Stromal cell of bone marrow (primary cell): ENCODE measurements around the gene OPRD1.
A peak's percentile ranks its signal among the peaks of the same experiment; 100 is the strongest.

Experiments used
- DNase-seq: peaks from one replicate; pipeline ENCODE4 v3.0.0-alpha.2; 2012; ENCODE audit warnings: low read depth

OPRD1 gene

DNA sequence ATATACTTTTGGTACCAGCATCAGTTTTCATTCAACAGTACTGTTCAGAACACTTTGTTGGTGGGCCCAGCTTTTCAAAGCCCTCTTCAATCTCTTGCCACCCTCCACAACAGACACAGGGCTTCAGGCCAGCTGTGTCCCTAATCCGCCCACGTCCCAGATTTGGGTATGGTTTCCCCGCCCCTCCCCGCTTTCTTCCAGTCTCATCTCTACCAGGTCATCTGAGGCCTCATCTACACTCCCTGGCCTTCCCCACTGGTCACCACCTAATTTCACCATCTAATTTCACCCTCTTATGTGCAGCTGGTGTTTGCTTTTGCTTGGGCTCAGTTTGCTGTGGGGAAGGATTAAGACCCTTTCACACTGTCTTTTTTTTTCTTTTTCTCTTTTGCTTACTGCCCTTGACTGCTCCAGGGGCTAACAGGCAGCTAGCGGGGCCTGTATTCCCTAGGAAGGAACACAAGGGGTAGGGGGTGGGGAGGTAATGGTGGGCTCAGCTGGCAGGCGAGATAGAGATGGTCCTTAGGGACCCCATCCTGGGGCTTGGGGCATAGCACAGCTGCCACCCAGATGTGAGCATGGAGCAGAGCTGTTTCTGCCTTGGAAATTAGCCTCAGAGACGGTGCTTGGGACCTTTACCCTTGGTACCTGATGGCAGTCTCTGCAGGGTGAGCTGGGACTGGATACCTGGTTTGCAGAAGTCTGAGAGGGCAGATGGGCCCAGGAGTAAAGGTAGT lies 98.6 kb downstream of the OPRD1 start:
- DNase-seq = no peak

DNA sequence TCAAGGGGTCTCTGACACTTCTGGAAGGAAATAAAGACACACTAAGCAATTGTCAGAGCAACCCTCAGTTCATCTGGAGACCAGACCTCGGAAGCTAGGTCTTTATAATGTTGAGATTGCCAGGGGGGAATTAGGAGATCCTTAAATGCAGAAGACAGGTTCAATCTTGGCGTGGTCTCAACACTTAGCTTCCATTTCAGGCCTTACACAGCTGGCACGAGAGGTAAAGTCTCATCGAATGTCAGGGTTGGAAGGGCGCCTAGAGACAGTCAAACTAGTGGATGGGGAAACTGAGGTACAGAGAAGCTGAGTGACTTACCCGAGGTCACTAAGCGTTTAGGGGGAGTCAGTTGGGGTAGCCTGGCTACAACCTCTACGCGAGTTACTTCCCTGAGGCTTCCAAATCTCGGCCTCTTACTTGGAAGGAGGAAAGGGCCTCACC lies 101.8 kb downstream of the OPRD1 start:
- no peak for DNase-seq

DNA sequence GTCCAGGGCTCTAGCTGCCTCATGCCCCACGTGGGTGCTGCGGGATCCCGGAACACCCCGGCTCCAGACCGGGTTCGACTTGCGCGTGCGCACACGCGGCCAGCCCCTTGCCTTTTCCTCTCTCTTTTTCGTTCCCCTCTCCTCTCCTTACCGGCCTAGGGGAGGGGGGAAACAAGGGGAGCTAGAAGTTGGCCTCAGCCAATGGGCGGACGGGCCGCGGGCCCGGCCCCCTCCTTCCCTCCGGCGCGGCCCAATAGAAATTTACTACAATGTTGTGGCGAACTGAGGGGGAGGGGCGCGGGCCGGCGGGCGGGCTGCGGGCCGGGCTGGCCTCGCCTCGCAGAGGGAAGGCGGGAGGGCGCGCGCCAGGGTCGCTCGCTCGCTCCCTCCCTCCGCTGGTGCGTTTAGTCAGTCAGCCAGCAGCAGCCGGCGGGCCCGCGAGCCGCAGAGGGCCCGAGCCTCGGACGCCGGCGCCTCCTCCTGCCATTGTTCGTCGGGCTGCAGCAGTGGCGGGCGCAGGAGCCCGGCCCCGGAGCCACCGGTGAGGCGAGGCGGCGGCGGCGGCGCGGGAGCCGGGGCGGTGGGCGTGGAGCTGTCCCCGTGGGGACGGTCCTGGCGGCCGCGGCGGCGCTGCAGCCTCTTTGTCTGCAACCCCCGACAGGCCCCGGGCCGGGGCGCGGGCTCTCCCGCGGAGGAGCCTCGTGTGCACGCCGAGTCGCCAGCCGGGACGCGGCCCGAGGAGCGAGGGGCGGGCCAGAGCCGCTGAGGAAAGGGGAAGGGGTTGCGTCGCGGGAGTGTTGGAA lies 102.5 kb downstream of the OPRD1 start, which contains the start of gene EPB41:
EPB41 (plus strand) TSS at position 342 of the 803 bp plus-strand sequence. CDS start 72,869 bp downstream, outside the sequence.
- peak; percentile 65 for DNase-seq

DNA sequence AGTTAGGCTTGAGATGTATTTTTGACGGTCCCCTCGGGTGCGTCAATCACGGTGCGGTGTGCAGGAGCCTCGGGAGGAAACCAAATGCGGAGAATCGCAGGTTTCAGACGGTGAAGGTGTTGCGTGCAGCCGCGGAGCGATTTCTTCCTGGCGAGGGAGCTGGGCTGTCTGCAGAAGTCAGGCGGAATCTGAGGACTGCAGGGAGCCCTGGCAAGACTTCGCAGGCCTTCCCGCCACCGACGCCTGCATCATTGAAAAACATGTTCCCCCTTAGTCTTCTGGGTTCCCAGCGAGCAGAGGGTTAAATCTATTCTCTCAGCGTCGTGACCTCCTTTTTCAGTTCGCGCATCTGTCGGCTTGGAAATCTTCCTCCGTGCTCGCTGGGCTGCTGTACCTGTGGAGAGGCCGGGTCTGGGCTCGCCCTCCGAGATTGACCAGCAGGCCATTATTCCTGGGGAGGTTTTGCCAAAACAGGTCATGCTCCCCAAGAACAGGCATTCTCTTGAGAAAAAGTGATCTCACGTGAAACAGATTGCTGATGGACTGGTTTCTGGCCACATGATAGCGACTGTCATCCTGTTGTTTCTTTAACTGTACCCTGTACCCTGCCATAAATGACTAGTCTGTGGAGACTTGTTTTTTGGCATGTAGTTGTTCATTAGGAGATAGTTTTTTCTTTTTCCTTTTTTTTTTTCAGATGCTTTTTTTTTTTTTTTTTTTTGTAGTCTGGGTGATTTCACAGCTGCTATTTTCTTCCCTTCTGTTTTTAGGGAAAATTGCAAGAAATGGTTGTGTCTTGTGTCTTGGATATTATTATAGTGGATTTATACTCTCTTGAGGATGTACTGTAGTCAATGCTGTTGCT lies 103.3 kb downstream of the OPRD1 start:
- no peak for DNase-seq

DNA sequence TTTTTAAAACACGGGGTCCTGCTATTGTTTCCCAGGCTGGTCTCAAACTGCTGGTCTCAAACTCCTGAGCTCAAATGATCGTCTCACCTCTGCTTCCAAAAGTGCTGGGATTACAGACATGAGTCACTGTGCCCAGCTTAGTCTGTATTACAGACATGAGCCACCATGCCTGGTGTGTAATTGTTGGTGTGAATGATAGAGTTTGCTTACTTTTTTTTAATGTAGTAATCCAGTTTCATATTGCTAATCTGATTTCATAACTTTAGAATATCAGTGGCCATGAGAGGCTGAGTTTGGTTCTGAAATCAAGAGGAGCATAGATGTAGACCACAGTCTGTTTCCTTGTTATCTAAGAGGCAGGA lies 105.8 kb downstream of the OPRD1 start:
- DNase-seq = no peak
